Endothelial cell of umbilical vein (primary cell): Measurements from ENCODE around the gene KAT7. TPM values are rescaled to one million over a fixed set of nuclear protein-coding genes. Genes with fewer than 3 reads are reported as not detected.

Experiments
- BruUV-seq: library from RNA; stranded (reverse); fragments of 400-500 nt; replicated peaks from 2 replicates; lab custom pipeline; 2021; lab: Mats Ljungman, UMichigan
- CTCF ChIA-PET: fragments of 300-600, 350-600 bp; sonication (Branson Sonifier 250); formaldehyde crosslinking; loops from one replicate; lab custom pipeline; 2021; ENCODE audit warnings: antibody characterized with exemption, inconsistent platforms; lab: Charles Lee
- POLR2A ChIA-PET: fragments of 300-600, 350-600 bp; sonication (Branson Sonifier 250); formaldehyde crosslinking; loops from one replicate; lab custom pipeline; 2021; ENCODE audit warnings: antibody characterized with exemption, inconsistent platforms; lab: Charles Lee
- DNase-seq: peaks from one replicate; pipeline ENCODE4 v3.0.0-alpha.2; 2011; ENCODE audit warnings: low read depth, low spot score
- FAIRE-seq: peaks from 2 replicates; lab custom pipeline; 2011; peaks lifted over from hg19 to GRCh38; lab: Jason Lieb, UNC
- H2AFZ ChIP-seq: 2 replicates; pipeline ENCODE4 v1.6.0; 2012; ENCODE audit warnings: low read depth, low read length, control low read depth, inconsistent platforms
- H3K27ac ChIP-seq: 2 replicates; pipeline ENCODE4 v1.5.1; 2011; ENCODE audit warnings: low read depth, mild to moderate bottlenecking, control low read depth, low read length, moderate library complexity; ENCODE audit not compliant: insufficient read depth
- H3K27me3 ChIP-seq, 2 experiments: 2 replicates each; pipeline versions ENCODE4 v1.6.0 to v1.6.1; 2011; ENCODE audit warnings: low read length in 2 of 2, mixed read lengths in 1 of 2; ENCODE audit not compliant: control insufficient read depth in 2 of 2, insufficient read depth in 2 of 2
- H3K36me3 ChIP-seq, 2 experiments: 2 replicates in 1 of 2; 3 replicates in 1 of 2; pipeline ENCODE4 v1.5.1; 2011; ENCODE audit warnings: low read length in 2 of 2, mild to moderate bottlenecking in 1 of 2, moderate library complexity in 1 of 2; ENCODE audit not compliant: control insufficient read depth in 2 of 2, insufficient read depth in 2 of 2; ENCODE audit errors: extremely low read depth in 1 of 2
- H3K4me1 ChIP-seq: 3 replicates; pipeline ENCODE4 v1.5.1; 2011; ENCODE audit warnings: mild to moderate bottlenecking, low read length; ENCODE audit not compliant: control insufficient read depth, insufficient read depth; ENCODE audit errors: extremely low read depth
- H3K4me2 ChIP-seq: 2 replicates; pipeline ENCODE4 v1.6.1; 2011; ENCODE audit warnings: low read length, control low read depth, mixed read lengths; ENCODE audit not compliant: insufficient read depth
- H3K4me3 ChIP-seq, 3 experiments: fragments of 200-600 bp in 1 of 3; sonication (generic), shearing (Covaris generic) in 1 of 3; replicated peaks in 1 of 3; 2 replicates each; pipeline ENCODE4 v1.5.1; 2011 to 2016; ENCODE audit warnings: control low read depth in 3 of 3, low read length in 3 of 3, mild to moderate bottlenecking in 2 of 3, inconsistent platforms in 1 of 3, low read depth in 1 of 3, moderate library complexity in 1 of 3; ENCODE audit not compliant: insufficient read depth in 1 of 3
- H3K79me2 ChIP-seq: 2 replicates; pipeline ENCODE4 v1.6.0; 2012; ENCODE audit warnings: low read length, inconsistent platforms; ENCODE audit not compliant: control insufficient read depth, insufficient read depth
- H3K9ac ChIP-seq: replicated peaks from 2 replicates; pipeline ENCODE3; 2011; ENCODE audit warnings: low read length, control low read depth; ENCODE audit not compliant: insufficient read depth; ENCODE audit errors: extremely low read depth
- H3K9me1 ChIP-seq: replicated peaks from 3 replicates; pipeline ENCODE4 v1.6.0; 2011; ENCODE audit warnings: mild to moderate bottlenecking, low read length; ENCODE audit not compliant: control insufficient read depth, insufficient read depth; ENCODE audit errors: extremely low read depth
- H3K9me3 ChIP-seq: replicated peaks from 2 replicates; pipeline ENCODE4 v1.5.1; 2012; ENCODE audit warnings: low read length, inconsistent platforms; ENCODE audit not compliant: control insufficient read depth, insufficient read depth
- H4K20me1 ChIP-seq: replicated peaks from 2 replicates; pipeline ENCODE3; 2011; ENCODE audit warnings: mild to moderate bottlenecking, low read length; ENCODE audit not compliant: control insufficient read depth, insufficient read depth; ENCODE audit errors: extremely low read depth
- CTCF ChIP-seq, 2 donors: IDR thresholded peaks; 1 replicate in 1 of 2; 2 replicates in 1 of 2; pipeline ENCODE4 v1.5.1; 2011; ENCODE audit warnings: low read length in 2 of 2, mild to moderate bottlenecking in 2 of 2, moderate library complexity in 2 of 2, control low read depth in 1 of 2, inconsistent platforms in 1 of 2, low read depth in 1 of 2; ENCODE audit not compliant: insufficient read depth in 1 of 2; ENCODE audit errors: extremely low read depth in 1 of 2
- EZH2 ChIP-seq: IDR thresholded peaks from 2 replicates; pipeline ENCODE4 v1.6.1; 2012; ENCODE audit warnings: borderline replicate concordance, low read depth, mild to moderate bottlenecking, moderate library complexity, low read length, inconsistent platforms; ENCODE audit not compliant: severe bottlenecking
- FOS ChIP-seq: IDR thresholded peaks from 2 replicates; pipeline ENCODE4 v1.6.1; 2011; ENCODE audit warnings: mild to moderate bottlenecking, low read length, moderate library complexity, borderline replicate concordance; ENCODE audit not compliant: insufficient read depth
- GATA2 ChIP-seq: IDR thresholded peaks from 2 replicates; pipeline ENCODE4 v1.7.0; 2011; ENCODE audit warnings: low read depth, mild to moderate bottlenecking, moderate library complexity, mixed read lengths, low read length; ENCODE audit not compliant: insufficient read length, insufficient read depth
- JUN ChIP-seq: IDR thresholded peaks from 2 replicates; pipeline ENCODE4 v1.6.1; 2011; ENCODE audit warnings: borderline replicate concordance, low read depth; ENCODE audit not compliant: insufficient read length, insufficient read depth
- MAX ChIP-seq: IDR thresholded peaks from 2 replicates; pipeline ENCODE4 v1.6.1; 2011; ENCODE audit not compliant: insufficient read depth, insufficient read length
- MYC ChIP-seq: IDR thresholded peaks from one replicate; pipeline ENCODE4 v1.6.1; 2011; ENCODE audit warnings: mild to moderate bottlenecking, low read depth, low read length
- POLR2A ChIP-seq: IDR thresholded peaks from 2 replicates; pipeline ENCODE4 v1.6.1; 2012; ENCODE audit warnings: low read depth, mild to moderate bottlenecking, control low read depth, low read length
- POLR2AphosphoS5 ChIP-seq: IDR thresholded peaks from 2 replicates; pipeline ENCODE4 v1.6.1; 2012; ENCODE audit warnings: low read depth, mild to moderate bottlenecking, control low read depth, low read length, moderate library complexity; ENCODE audit not compliant: insufficient read depth
- dilution Hi-C: fragments of 300-500 bp; cut with MboI; formaldehyde crosslinking; loops from one replicate; pipeline ENCODE4 v1.15.0; 2019; ENCODE audit warnings: low sequenced_read_pairs; ENCODE audit not compliant: extremely low pct_ligation_motif_present
- intact Hi-C: fragments of 100-400 bp; cut with micrococcal nuclease; formaldehyde crosslinking; loops from one replicate; pipeline ENCODE4 v1.10.0; 2022
- polyA plus RNA-seq, 4 experiments: library from polyadenylated mRNA; depleted of rRNA in 3 of 4; stranded (reverse) in 3 of 4; unstranded in 1 of 4; fragments of >200 nt; gene quantifications; 2 replicates each; pipeline versions ENCODE4 v1.2.1 to v1.2.3, GENCODE V29; 2011 to 2012; ENCODE audit warnings: missing spikeins in 1 of 4
- total RNA-seq: library from RNA; stranded (reverse); gene quantifications from 2 replicates; pipeline ENCODE4 v1.2.3, GENCODE V29; 2021

KAT7 gene
- total and polyA plus RNA-seq, 2 donors (not counting 3 experiments of a cell fraction or from before 2014, with no cell fraction given), result 44.5 to 66.2 TPM

- H3K79me2 ChIP-seq, result no peaks in the 10 kb centered on the region
- H4K20me1 ChIP-seq, result no peaks in the 10 kb centered on the region
- H3K9ac ChIP-seq, result no peak overlapping the region
- H3K4me3 ChIP-seq, result no peak overlapping the region
- DNase-seq (no peak), FAIRE-seq (no peak)
- H3K4me2 ChIP-seq, result no peak overlapping the region
- BruUV-seq, result no TSS peak
- H3K4me1 ChIP-seq, result no peaks in the 10 kb centered on the region
- CTCF ChIA-PET, result interaction anchor here (26.9 kb wide), 1 partner anchor 129 kb away, joined by 590 read pairs; the partner anchor contains the start of gene DLX3
- no peak overlapping the region for H2AFZ ChIP-seq
- H3K36me3 ChIP-seq, result no peaks in the 10 kb centered on the region
- TF ChIP-seq MAX (no peak), JUN (no peak), CTCF (IDR thresholded peaks at IDR 0.05; ENCODE audit: extremely low read depth in 1 of 2, insufficient read depth in 1 of 2, low read depth in 1 of 2, low read length in 2 of 2) (no peak), POLR2AphosphoS5 (no peak), POLR2A (no peak)
- intact Hi-C loops (no loop called here), dilution Hi-C loops (no loop called here)
- no peaks in the 10 kb centered on the region for H3K9me1 ChIP-seq
- peaks cover 0 to 1% of the 10 kb centered on the region in 2 experiments for H3K27me3 ChIP-seq
- POLR2A ChIA-PET, result no interaction called here
- no peak overlapping the region for H3K27ac ChIP-seq
- H3K9me3 ChIP-seq, result no peaks in the 10 kb centered on the region
These were observed 80.5 kb downstream of the KAT7 start for GRCh38 chr17:49869038-49869374.

GRCh38 chr17:49870298-49870697 lies 81.8 kb downstream of the KAT7 start:
- DNase-seq (no peak), FAIRE-seq (no peak)
- Histone ChIP-seq H3K9me3 (no peaks in the 10 kb centered on the region), H3K4me2 (no peak overlapping the region), H3K4me3 (no peak overlapping the region), H3K36me3 (no peaks in the 10 kb centered on the region), H3K27me3 (peaks cover 0 to 3% of the 10 kb centered on the region in 2 experiments), H3K4me1 (no peaks in the 10 kb centered on the region), H3K9ac (no peak overlapping the region), H3K27ac (no peak overlapping the region), H4K20me1 (no peaks in the 10 kb centered on the region), H3K79me2 (no peaks in the 10 kb centered on the region), H3K9me1 (no peaks in the 10 kb centered on the region), H2AFZ (no peak overlapping the region)
- ChIA-PET POLR2A (no interaction called here), CTCF (interaction anchor here (0.9 to 26.9 kb wide), 2 partner anchors 10 to 127 kb away, joined by 3 to 590 read pairs; partner anchors contain the start of gene DLX3)
- dilution Hi-C loops (no loop called here), intact Hi-C loops (no loop called here)
- no peak for TF ChIP-seq EZH2
- TF ChIP-seq CTCF (IDR thresholded peaks at IDR 0.05; ENCODE audit: extremely low read depth in 1 of 2, insufficient read depth in 1 of 2, low read depth in 1 of 2, low read length in 2 of 2), result no peak
- no peak for TF ChIP-seq JUN
- no peak for TF ChIP-seq FOS
- TF ChIP-seq POLR2A, result no peak
- no peak for TF ChIP-seq MYC
- TF ChIP-seq POLR2AphosphoS5, result no peak
- TF ChIP-seq GATA2, result no peak
- no peak for TF ChIP-seq MAX
- no TSS peak for BruUV-seq
